A673 (cell line): ENCODE results near the gene DUOXA1.

Experiments
- EZH2 ChIP-seq: fragments of 200-600 bp; sonication (generic); IDR thresholded peaks from 2 replicates; pipeline ENCODE4 v1.6.1; 2017; ENCODE audit warnings: borderline replicate concordance, low read depth, mild to moderate bottlenecking, mixed read lengths, antibody characterized with exemption, low read length; ENCODE audit not compliant: poor library complexity, severe bottlenecking
- TF ChIP-seq, protein P1 (sequence below): fragments of 300-800, 200-600 bp; sonication (generic); conservative IDR thresholded peaks from 2 replicates; pipeline ENCODE4 v1.5.1; 2017; ENCODE audit warnings: low read depth, mild to moderate bottlenecking, antibody characterized with exemption, low read length, moderate library complexity, mixed read lengths

DNA sequence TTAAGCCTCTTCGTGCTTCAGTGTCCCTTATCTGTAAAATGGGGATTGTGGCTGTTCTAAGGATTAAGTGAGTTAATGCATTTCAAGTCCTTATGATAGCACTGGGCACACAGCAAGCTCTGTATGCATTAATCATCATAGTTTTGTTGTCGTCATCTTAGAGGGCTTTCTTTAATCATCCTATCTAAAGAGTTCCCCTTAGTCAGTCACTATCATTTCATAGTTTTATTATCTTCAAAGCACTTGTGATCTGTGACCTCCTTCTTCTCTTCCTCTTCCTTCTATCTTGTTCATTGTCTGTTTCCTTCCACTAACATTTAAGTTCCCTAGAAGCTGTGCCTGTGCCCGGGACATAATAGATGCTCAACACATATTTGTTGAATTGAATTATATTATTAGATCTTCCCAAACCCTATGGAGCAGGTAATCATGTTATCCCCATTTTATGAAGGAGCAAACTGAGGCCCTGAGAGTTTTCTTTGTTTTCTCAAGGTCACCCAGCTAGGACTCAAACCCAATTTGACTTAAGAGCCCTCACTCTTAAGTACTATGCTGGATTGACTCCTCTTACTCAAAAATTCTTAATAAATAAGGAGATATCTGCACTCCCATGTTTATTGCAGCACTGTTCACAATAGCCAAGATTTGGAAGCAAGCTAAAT lies 39.8 kb downstream of the DUOXA1 start:
- TF ChIP-seq, protein P1, sequence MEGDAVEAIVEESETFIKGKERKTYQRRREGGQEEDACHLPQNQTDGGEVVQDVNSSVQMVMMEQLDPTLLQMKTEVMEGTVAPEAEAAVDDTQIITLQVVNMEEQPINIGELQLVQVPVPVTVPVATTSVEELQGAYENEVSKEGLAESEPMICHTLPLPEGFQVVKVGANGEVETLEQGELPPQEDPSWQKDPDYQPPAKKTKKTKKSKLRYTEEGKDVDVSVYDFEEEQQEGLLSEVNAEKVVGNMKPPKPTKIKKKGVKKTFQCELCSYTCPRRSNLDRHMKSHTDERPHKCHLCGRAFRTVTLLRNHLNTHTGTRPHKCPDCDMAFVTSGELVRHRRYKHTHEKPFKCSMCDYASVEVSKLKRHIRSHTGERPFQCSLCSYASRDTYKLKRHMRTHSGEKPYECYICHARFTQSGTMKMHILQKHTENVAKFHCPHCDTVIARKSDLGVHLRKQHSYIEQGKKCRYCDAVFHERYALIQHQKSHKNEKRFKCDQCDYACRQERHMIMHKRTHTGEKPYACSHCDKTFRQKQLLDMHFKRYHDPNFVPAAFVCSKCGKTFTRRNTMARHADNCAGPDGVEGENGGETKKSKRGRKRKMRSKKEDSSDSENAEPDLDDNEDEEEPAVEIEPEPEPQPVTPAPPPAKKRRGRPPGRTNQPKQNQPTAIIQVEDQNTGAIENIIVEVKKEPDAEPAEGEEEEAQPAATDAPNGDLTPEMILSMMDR = no peak
- no peak for TF ChIP-seq EZH2
